ENCODE data around the gene THRA. TPM values are rescaled to one million over a fixed set of nuclear protein-coding genes. Genes with fewer than 3 reads are reported as not detected.

Gene THRA
- total and polyA plus RNA-seq, 11 donors: 50.6 to 105 (median 69.8) TPM

DNA sequence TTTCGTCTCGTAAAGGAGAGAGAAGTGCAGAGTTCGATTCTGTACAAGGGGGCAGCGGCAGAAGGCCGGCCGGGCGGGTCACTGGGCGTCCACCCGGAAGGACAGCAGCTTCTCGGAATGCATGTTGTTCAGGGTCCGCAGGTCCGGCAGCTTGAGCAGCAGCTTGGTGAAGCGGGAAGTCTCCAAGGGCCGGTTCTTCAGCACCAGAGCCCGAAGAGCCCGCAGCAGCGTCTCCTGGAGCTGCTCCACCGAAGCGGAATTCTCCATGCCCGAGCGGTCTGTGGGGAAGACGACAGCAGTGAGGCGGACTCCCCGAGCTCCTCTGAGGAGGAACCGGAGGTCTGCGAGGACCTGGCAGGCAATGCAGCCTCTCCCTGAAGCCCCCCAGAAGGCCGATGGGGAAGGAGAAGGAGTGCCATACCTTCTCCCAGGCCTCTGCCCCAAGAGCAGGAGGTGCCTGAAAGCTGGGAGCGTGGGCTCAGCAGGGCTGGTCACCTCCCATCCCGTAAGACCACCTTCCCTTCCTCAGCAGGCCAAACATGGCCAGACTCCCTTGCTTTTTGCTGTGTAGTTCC, 30.3 kb downstream of the THRA start:
- DNase-seq: peak in 2 of 5 donors; percentile 25 to 33
- 52 to 72% (median 62%) methylated on average over 24 to 29 of the region's 29 CpGs for WGBS, 4 donors
- Histone ChIP-seq H3K27ac (peak overlapping the region; percentile 86 to 100 (median 97)), H3K4me3 (peak overlapping the region in 4 of 12 donors; percentile 1 to 23 (median 12)), H3K4me1 (peaks cover 9 to 88% (median 73%) of the 10 kb centered on the region in 12 donors), H3K36me3 (peaks cover 0 to 89% (median 70%) of the 10 kb centered on the region in 9 donors), H3K27me3 (no peaks in the 10 kb centered on the region), H3K9me3 (no peaks in the 10 kb centered on the region)
- TF ChIP-seq, protein P1, sequence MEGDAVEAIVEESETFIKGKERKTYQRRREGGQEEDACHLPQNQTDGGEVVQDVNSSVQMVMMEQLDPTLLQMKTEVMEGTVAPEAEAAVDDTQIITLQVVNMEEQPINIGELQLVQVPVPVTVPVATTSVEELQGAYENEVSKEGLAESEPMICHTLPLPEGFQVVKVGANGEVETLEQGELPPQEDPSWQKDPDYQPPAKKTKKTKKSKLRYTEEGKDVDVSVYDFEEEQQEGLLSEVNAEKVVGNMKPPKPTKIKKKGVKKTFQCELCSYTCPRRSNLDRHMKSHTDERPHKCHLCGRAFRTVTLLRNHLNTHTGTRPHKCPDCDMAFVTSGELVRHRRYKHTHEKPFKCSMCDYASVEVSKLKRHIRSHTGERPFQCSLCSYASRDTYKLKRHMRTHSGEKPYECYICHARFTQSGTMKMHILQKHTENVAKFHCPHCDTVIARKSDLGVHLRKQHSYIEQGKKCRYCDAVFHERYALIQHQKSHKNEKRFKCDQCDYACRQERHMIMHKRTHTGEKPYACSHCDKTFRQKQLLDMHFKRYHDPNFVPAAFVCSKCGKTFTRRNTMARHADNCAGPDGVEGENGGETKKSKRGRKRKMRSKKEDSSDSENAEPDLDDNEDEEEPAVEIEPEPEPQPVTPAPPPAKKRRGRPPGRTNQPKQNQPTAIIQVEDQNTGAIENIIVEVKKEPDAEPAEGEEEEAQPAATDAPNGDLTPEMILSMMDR (IDR thresholded peaks at IDR 0.05): no peak
- no peak for TF ChIP-seq POLR2A (IDR thresholded peaks at IDR 0.05)
- intact Hi-C loops (cut with DNase I): loop anchor here in 2 of 10 donors (5.0 to 10.0 kb wide), 2 partner anchors 66 to 78 kb away; partner anchors contain the start of gene CSF3 (in 1 of the 2)
- ATAC-seq: no peak

DNA sequence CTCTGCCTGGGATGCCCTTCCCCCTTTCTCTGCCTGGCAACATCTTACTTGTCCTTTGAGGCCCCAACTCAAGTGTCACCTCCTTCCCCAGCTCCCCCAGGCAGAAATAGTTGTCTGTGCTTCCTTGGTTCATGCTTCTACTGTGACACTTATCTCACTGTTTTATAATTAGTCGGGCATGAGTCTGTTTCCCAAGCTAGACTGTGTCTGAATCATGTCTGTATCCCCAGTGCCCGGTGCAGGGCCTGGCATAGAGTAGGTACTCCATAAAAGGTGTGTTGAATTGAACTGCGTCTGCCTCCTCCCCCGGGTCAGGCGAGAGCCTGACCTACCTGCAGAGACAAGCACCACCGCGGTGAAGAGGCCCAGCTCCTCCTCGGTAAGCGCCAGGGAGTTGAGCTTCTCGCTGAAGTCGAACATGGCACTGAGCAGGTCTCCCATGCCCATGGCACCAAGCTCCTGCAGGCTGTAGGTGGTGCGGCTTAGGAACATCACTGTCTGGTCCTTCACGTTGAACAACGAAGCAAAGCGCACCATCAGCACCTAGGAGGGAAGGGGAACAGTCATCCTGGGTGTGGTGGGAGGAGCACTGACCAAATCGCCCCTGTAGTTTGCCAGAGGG, 30.9 kb downstream of the THRA start:
- no peaks in the 10 kb centered on the region for H3K9me3 ChIP-seq
- peak; percentile 61 to 64 (median 63) for ATAC-seq
- peak in 4 of 5 donors; percentile 62 to 83 (median 72) for DNase-seq
- peaks cover 0 to 88% (median 66%) of the 10 kb centered on the region in 9 donors for H3K36me3 ChIP-seq
- TF ChIP-seq POLR2A (IDR thresholded peaks at IDR 0.05): no peak
- TF ChIP-seq, protein P1 (IDR thresholded peaks at IDR 0.05): no peak
- peak overlapping the region; percentile 86 to 100 (median 97) for H3K27ac ChIP-seq
- peaks cover 15 to 94% (median 77%) of the 10 kb centered on the region in 12 donors for H3K4me1 ChIP-seq
- peak overlapping the region in 4 of 12 donors; percentile 1 to 72 (median 20) for H3K4me3 ChIP-seq
- 42 to 55% (median 49%) methylated on average over 9 to 16 of the region's 16 CpGs for WGBS, 4 donors
- H3K27me3 ChIP-seq: no peaks in the 10 kb centered on the region
- intact Hi-C loops (cut with DNase I): loop anchor here in 2 of 10 donors (5.0 to 10.0 kb wide), 2 partner anchors 66 to 79 kb away; partner anchors contain the start of gene CSF3 (in 1 of the 2)

DNA sequence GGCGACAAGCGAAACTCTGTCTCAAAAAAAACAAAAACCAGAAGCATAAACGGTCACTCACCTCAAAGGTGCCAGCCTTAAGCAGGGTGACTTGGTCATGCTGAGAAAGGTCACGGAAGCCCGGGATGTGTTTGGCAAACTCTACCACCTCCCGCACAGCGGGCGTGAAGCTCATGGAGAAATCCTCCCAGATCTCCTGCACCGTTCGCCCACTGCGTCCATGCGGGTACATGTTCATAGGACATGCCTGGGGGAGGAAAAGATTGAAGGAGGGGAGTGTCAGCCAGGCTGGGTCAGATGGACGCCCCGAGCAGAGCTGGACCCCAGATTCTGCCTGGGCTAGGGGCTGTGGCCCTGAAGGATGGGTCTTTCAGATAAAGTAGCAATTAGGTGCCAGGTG, 32.1 kb downstream of the THRA start:
- 65 to 82% (median 79%) methylated on average over 14 of the region's 14 CpGs for WGBS, 4 donors
- peak in 1 of 5 donors; percentile 28 for DNase-seq
- H3K27ac ChIP-seq: peak overlapping the region; percentile 86 to 100 (median 97)
- peaks cover 0 to 77% (median 56%) of the 10 kb centered on the region in 9 donors for H3K36me3 ChIP-seq
- intact Hi-C loops (cut with DNase I): loop anchor here in 3 of 10 donors (5.0 to 10.0 kb wide), 3 partner anchors 33 to 80 kb away; partner anchors contain the start of genes CSF3 (in 1 of the 3) and THRA (in 1 of the 3)
- TF ChIP-seq POLR2A (IDR thresholded peaks at IDR 0.05): no peak
- TF ChIP-seq, protein P1 (IDR thresholded peaks at IDR 0.05): no peak
- peak overlapping the region in 2 of 12 donors; percentile 72 to 87 for H3K4me3 ChIP-seq
- H3K9me3 ChIP-seq: no peaks in the 10 kb centered on the region
- no peaks in the 10 kb centered on the region for H3K27me3 ChIP-seq
- peaks cover 15 to 89% (median 77%) of the 10 kb centered on the region in 12 donors for H3K4me1 ChIP-seq
- ATAC-seq: no peak
